Gastroesophageal sphincter (tissue), 4 donors: ENCODE data around the gene TMEM209. TPM values are rescaled to one million over a fixed set of nuclear protein-coding genes. Genes with fewer than 3 reads are reported as not detected.
"Not testable (repeated sequence)": the region's sequence is repeated elsewhere in the genome, so short reads cannot be mapped to it uniquely, and the experiment has no call there.

Source experiments
- ATAC-seq: fragments of 150-250 bp; one replicate; pipeline ENCODE4 v1.9.1; 2016; ENCODE audit warnings: mild to moderate bottlenecking, moderate library complexity
- H3K27ac ChIP-seq, 4 donors: fragments of 200-600 bp; sonication (generic) in 3 of 4; 1 replicate in 3 of 4; 2 replicates in 1 of 4; pipeline ENCODE4 v1.5.1; 2016 to 2019
- H3K27me3 ChIP-seq: fragments of 200-600 bp; sonication (generic); one replicate; pipeline ENCODE4 v1.5.1; 2019
- H3K36me3 ChIP-seq, 2 donors: fragments of 200-600 bp; sonication (generic); one replicate each; pipeline ENCODE4 v1.5.1; 2019; ENCODE audit warnings: control low read depth in 1 of 2
- H3K4me1 ChIP-seq, 3 donors: fragments of 200-600 bp; sonication (generic); 1 replicate in 2 of 3; 2 replicates in 1 of 3; pipeline ENCODE4 v1.5.1; 2016 to 2019; ENCODE audit warnings: control low read depth in 2 of 3
- H3K4me3 ChIP-seq, 2 donors: fragments of 200-600 bp; sonication (generic); one replicate each; pipeline ENCODE4 v1.5.1; 2019; ENCODE audit warnings: mild to moderate bottlenecking in 1 of 2, moderate library complexity in 1 of 2
- H3K9me3 ChIP-seq, 3 donors: fragments of 200-600 bp; sonication (generic); one replicate each; pipeline ENCODE4 v1.5.1; 2017 to 2019; ENCODE audit warnings: control low read depth in 2 of 3
- CTCF ChIP-seq, 4 experiments: fragments of 200-600 bp in 2 of 4; fragments of 450-650 bp in 2 of 4; sonication (generic) in 1 of 4; IDR thresholded peaks; one replicate each; pipeline ENCODE4 v1.5.1; 2017 to 2019; ENCODE audit warnings: antibody characterized with exemption in 4 of 4, mild to moderate bottlenecking in 2 of 4, moderate library complexity in 2 of 4
- EP300 ChIP-seq: sonication (generic); formaldehyde crosslinking; IDR thresholded peaks from one replicate; pipeline ENCODE4 v1.6.1; 2017; ENCODE audit warnings: antibody characterized with exemption, mild to moderate bottlenecking
- POLR2A ChIP-seq, 2 donors: fragments of 450-650 bp; IDR thresholded peaks; one replicate each; pipeline ENCODE4 v1.6.1; 2017; ENCODE audit warnings: antibody characterized with exemption in 2 of 2, mild to moderate bottlenecking in 2 of 2, moderate library complexity in 1 of 2
- POLR2AphosphoS5 ChIP-seq: sonication (generic); formaldehyde crosslinking; IDR thresholded peaks from one replicate; pipeline ENCODE4 v1.6.1; 2017; ENCODE audit warnings: antibody characterized with exemption
- WGBS, 2 donors: methylation state at CpG; one replicate each; pipeline ENCODE4 v1.1.5; 2018; ENCODE audit warnings: low coverage in 1 of 2; 5-methylcytosine and 5-hydroxymethylcytosine counted together
- total RNA-seq, 4 donors: library from RNA; depleted of rRNA; stranded (reverse); fragments of >200 nt; gene quantifications; one replicate each; pipeline ENCODE4 v1.1.0, GENCODE V29; 2016

TMEM209 gene
- 10 to 100 TPM in 1 of 4 donors, 1 to 10 TPM in 3; 5.5 to 13.4 (median 8.2) TPM for total RNA-seq

- Histone ChIP-seq H3K4me1 (peaks cover 0 to 14% (median 0%) of the 10 kb centered on the region in 3 donors), H3K9me3 (no peaks in the 10 kb centered on the region), H3K36me3 (peaks cover 0 to 30% of the 10 kb centered on the region in 2 donors), H3K4me3 (peak within 1 kb of the TSS; percentile 78 to 80), H3K27ac (peak within 1 kb of the TSS; percentile 70 to 95 (median 92)), H3K27me3 (no peaks in the 10 kb centered on the region)
- no peak for TF ChIP-seq CTCF (IDR thresholded peaks at IDR 0.05)
- no peak for TF ChIP-seq EP300
- peak; percentile 47 to 66 for TF ChIP-seq POLR2A (IDR thresholded peaks at IDR 0.05)
- TF ChIP-seq POLR2AphosphoS5, result peak; percentile 76
- peak; percentile 98 for ATAC-seq
- 8 to 18% methylated on average over 6 to 23 of the region's 44 CpGs for WGBS, 2 donors
Observed at GRCh38 chr7:130205084-130205947, at the start of gene TMEM209. TSS of gene TMEM209 (minus strand) at chr7:130205406. CDS start at chr7:130205375, 31 bp downstream.

GRCh38 chr7:130254555-130254954 lies 49.3 kb upstream of the TMEM209 start:
- 80% methylated on average over 2 of the region's 6 CpGs; no CpG with 5 or more reads in 1 of the 2 donors for WGBS, 2 donors
- H3K4me1 ChIP-seq, result no peaks in the 10 kb centered on the region
- no peak for TF ChIP-seq EP300
- no peak for TF ChIP-seq POLR2A (IDR thresholded peaks at IDR 0.05)
- no peak for TF ChIP-seq CTCF (IDR thresholded peaks at IDR 0.05)
- TF ChIP-seq POLR2AphosphoS5, result no peak
- H3K27me3 ChIP-seq, result no peaks in the 10 kb centered on the region
- no peak overlapping the region for H3K4me3 ChIP-seq
- no peaks in the 10 kb centered on the region for H3K36me3 ChIP-seq
- peaks cover 0 to 15% (median 0%) of the 10 kb centered on the region in 3 donors for H3K9me3 ChIP-seq
- ATAC-seq, result no peak
- no peak overlapping the region for H3K27ac ChIP-seq

DNA sequence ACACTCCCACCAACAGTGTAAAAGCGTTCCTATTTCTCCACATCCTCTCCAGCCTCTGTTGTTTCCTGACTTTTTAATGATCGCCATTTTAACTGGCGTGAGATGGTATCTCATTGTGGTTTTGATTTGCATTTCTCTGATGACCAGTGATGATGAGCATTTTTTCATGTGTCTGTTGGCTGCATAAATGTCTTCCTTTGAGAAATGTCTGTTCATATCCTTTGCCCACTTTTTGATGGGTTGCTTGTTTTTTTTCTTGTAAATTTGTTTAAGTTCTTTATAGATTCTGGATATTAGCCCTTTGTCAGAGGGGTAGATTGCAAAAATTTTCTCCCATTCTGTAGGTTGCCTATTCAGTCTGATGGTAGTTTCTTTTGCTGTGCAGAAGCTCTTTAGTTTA lies 44.4 kb upstream of the TMEM209 start:
- WGBS, 2 donors, result 98% methylated on average over 3 of the region's 3 CpGs; no CpG with 5 or more reads in 1 of the 2 donors

GRCh38 chr7:130248842-130249241 lies 43.6 kb upstream of the TMEM209 start:
- ATAC-seq, H3K27me3 ChIP-seq, H3K27ac ChIP-seq, H3K36me3 ChIP-seq, H3K4me1 ChIP-seq, H3K9me3 ChIP-seq, H3K4me3 ChIP-seq: not testable (repeated sequence)
- WGBS, 2 donors, result 100% methylated on average over 1 to 2 of the region's 5 CpGs

More for the DNA sequence above, 44.4 kb upstream of the TMEM209 start:
- not testable (repeated sequence) for H3K4me1 ChIP-seq, H3K36me3 ChIP-seq, H3K27me3 ChIP-seq, H3K4me3 ChIP-seq, H3K9me3 ChIP-seq, ATAC-seq, H3K27ac ChIP-seq

- H3K27ac ChIP-seq, H3K27me3 ChIP-seq, H3K4me1 ChIP-seq, ATAC-seq, H3K36me3 ChIP-seq, H3K4me3 ChIP-seq, H3K9me3 ChIP-seq: not testable (repeated sequence)
- 82 to 90% methylated on average over 1 of the region's 1 CpG for WGBS, 2 donors
Observed at GRCh38 chr7:130246491-130246890, 41.3 kb upstream of the TMEM209 start.

- not testable (repeated sequence) for H3K27ac ChIP-seq, H3K9me3 ChIP-seq, H3K4me3 ChIP-seq, H3K27me3 ChIP-seq, H3K4me1 ChIP-seq, ATAC-seq, H3K36me3 ChIP-seq
- 6% methylated on average over 1 of the region's 1 CpG; no CpG with 5 or more reads in 1 of the 2 donors for WGBS, 2 donors
Observed at GRCh38 chr7:130243486-130243885, 38.3 kb upstream of the TMEM209 start.
